B cell (primary cell): Measurements from ENCODE around the gene ATF7IP2. TPM values are rescaled to one million over a fixed set of nuclear protein-coding genes. Genes with fewer than 3 reads are reported as not detected.

ENCODE experiments used
- ATAC-seq: fragments of 200-7000 bp; cut with Tn5 transposase; one replicate; pipeline ENCODE4 v1.10.0; 2021; ENCODE audit warnings: low read depth, mild to moderate bottlenecking, moderate number of reproducible peaks, moderate library complexity
- CTCF ChIA-PET: fragments of 350-600 bp; sonication (Branson Sonifier 250); formaldehyde crosslinking; loops from one replicate; lab custom pipeline; 2021; ENCODE audit warnings: antibody characterized with exemption, inconsistent platforms; lab: Charles Lee
- POLR2A ChIA-PET: fragments of 350-600 bp; sonication (Branson Sonifier 250); formaldehyde crosslinking; loops from one replicate; lab custom pipeline; 2021; ENCODE audit warnings: antibody characterized with exemption; lab: Charles Lee
- DNase-seq: peaks from one replicate; pipeline ENCODE4 v3.0.0; 2013
- H2AFZ ChIP-seq: 2 replicates; pipeline ENCODE4 v1.6.1; 2012; ENCODE audit warnings: mild to moderate bottlenecking, low read depth, low read length; ENCODE audit not compliant: insufficient read depth, poor library complexity, severe bottlenecking
- H3K27ac ChIP-seq, 2 donors: 1 replicate in 1 of 2; 2 replicates in 1 of 2; pipeline ENCODE4 v1.5.1; 2012 to 2013; ENCODE audit warnings: low read length in 2 of 2, mild to moderate bottlenecking in 2 of 2, moderate library complexity in 1 of 2
- H3K27me3 ChIP-seq, 4 experiments: fragments of 200-600 bp in 1 of 4; sonication (generic) in 1 of 4; replicated peaks in 1 of 4; 1 replicate in 2 of 4; 2 replicates in 2 of 4; pipeline versions ENCODE4 v1.6.1 to v1.7.0; 2013 to 2016; ENCODE audit warnings: low read length in 3 of 4, mild to moderate bottlenecking in 2 of 4, mixed read lengths in 1 of 4, moderate library complexity in 1 of 4; ENCODE audit not compliant: insufficient read depth in 4 of 4, control insufficient read depth in 3 of 4; ENCODE audit errors: control extremely low read depth in 1 of 4
- H3K36me3 ChIP-seq, 2 experiments: replicated peaks in 1 of 2; 1 replicate in 1 of 2; 2 replicates in 1 of 2; pipeline versions ENCODE4 v1.6.1 to v1.7.1; 2013; ENCODE audit warnings: low read length in 1 of 2; ENCODE audit not compliant: insufficient read depth in 2 of 2, control insufficient read depth in 1 of 2; ENCODE audit errors: control extremely low read depth in 1 of 2, extremely low read depth in 1 of 2
- H3K4me1 ChIP-seq, 2 donors: fragments of 200-600 bp in 1 of 2; sonication (generic) in 1 of 2; 1 replicate in 1 of 2; 2 replicates in 1 of 2; pipeline versions ENCODE4 v1.5.1 to v1.6.1; 2013 to 2017; ENCODE audit warnings: low read length in 2 of 2; ENCODE audit not compliant: control insufficient read depth in 2 of 2, insufficient read depth in 2 of 2
- H3K4me2 ChIP-seq: replicated peaks from 2 replicates; pipeline ENCODE3; 2012; ENCODE audit warnings: mild to moderate bottlenecking, low read depth, low read length; ENCODE audit not compliant: poor library complexity, severe bottlenecking
- H3K4me3 ChIP-seq, 5 experiments: fragments of 200-600 bp in 1 of 5; sonication (generic) in 1 of 5; 1 replicate in 3 of 5; 2 replicates in 2 of 5; pipeline versions ENCODE4 v1.5.1 to v1.7.0; 2011 to 2016; ENCODE audit warnings: low read length in 4 of 5, mild to moderate bottlenecking in 4 of 5, low read depth in 2 of 5, control low read depth in 1 of 5, moderate library complexity in 1 of 5; ENCODE audit not compliant: insufficient read depth in 1 of 5; ENCODE audit errors: control extremely low read depth in 1 of 5, extremely low read depth in 1 of 5
- H3K79me2 ChIP-seq: fragments of 200-600 bp; sonication (generic); one replicate; pipeline ENCODE4 v1.6.0; 2016; ENCODE audit warnings: low read length; ENCODE audit not compliant: control insufficient read depth, insufficient read depth
- H3K9ac ChIP-seq: fragments of 200-600 bp; sonication (generic); 2 replicates; pipeline ENCODE4 v1.6.1; 2017; ENCODE audit warnings: mild to moderate bottlenecking, low read length, moderate library complexity
- H3K9me3 ChIP-seq, 3 donors: one replicate each; pipeline versions ENCODE4 v1.6.1 to v1.7.1; 2013; ENCODE audit warnings: low read length in 2 of 3; ENCODE audit not compliant: control insufficient read depth in 2 of 3, insufficient read depth in 1 of 3; ENCODE audit errors: control extremely low read depth in 1 of 3
- H4K20me1 ChIP-seq: 2 replicates; pipeline ENCODE4 v1.6.0; 2012; ENCODE audit warnings: mild to moderate bottlenecking, low read length; ENCODE audit not compliant: insufficient read depth, control insufficient read depth, poor library complexity, severe bottlenecking
- H3K27ac Mint-ChIP-seq: one replicate; pipeline ENCODE4 v1.8.0; 2021; ENCODE audit warnings: mixed read lengths
- H3K27me3 Mint-ChIP-seq: one replicate; pipeline ENCODE4 v1.8.0; 2021; ENCODE audit warnings: mixed read lengths
- H3K4me1 Mint-ChIP-seq: one replicate; pipeline ENCODE4 v1.8.0; 2021; ENCODE audit warnings: mixed read lengths
- H3K4me3 Mint-ChIP-seq: one replicate; pipeline ENCODE4 v1.8.0; 2021; ENCODE audit warnings: mixed read lengths
- H3K9me3 Mint-ChIP-seq: one replicate; pipeline ENCODE4 v1.8.0; 2022; ENCODE audit warnings: mixed read lengths; ENCODE audit not compliant: insufficient read depth
- EZH2 ChIP-seq: IDR thresholded peaks from 2 replicates; pipeline ENCODE4 v1.6.1; 2012; ENCODE audit warnings: borderline replicate concordance, low read depth, mild to moderate bottlenecking, moderate library complexity, low read length; ENCODE audit not compliant: insufficient read depth, poor library complexity, severe bottlenecking
- WGBS: methylation state at CpG from one replicate; pipeline ENCODE4 v1.1.5; 2013; ENCODE audit warnings: missing lambda C conversion rate; ENCODE audit not compliant: insufficient coverage; 5-methylcytosine and 5-hydroxymethylcytosine counted together
- intact Hi-C: fragments of 100-400 bp; cut with micrococcal nuclease; formaldehyde crosslinking; loops from one replicate; pipeline ENCODE4 v1.10.0; 2022
- polyA plus RNA-seq: library from polyadenylated mRNA; depleted of rRNA; stranded (reverse); fragments of >200 nt; gene quantifications from 2 replicates; pipeline ENCODE4 v1.2.3, GENCODE V29; 2012
- total RNA-seq, 2 donors: library from RNA; stranded (reverse); fragments of 120-200 nt in 1 of 2; gene quantifications; 1 replicate in 1 of 2; 2 replicates in 1 of 2; pipeline versions ENCODE4 v1.2.3 to v1.2.4, GENCODE V29; 2013 to 2022
- TF ChIP-seq, protein P1 (sequence below): fragments of 200-600 bp; IDR thresholded peaks from one replicate; pipeline ENCODE4 v1.8.0; 2022; ENCODE audit warnings: antibody characterized with exemption, mild to moderate bottlenecking

Gene ATF7IP2
- total and polyA plus RNA-seq, 2 donors (not counting 1 experiment from before 2014, with no cell fraction given) = 67.5 to 105 TPM

DNA sequence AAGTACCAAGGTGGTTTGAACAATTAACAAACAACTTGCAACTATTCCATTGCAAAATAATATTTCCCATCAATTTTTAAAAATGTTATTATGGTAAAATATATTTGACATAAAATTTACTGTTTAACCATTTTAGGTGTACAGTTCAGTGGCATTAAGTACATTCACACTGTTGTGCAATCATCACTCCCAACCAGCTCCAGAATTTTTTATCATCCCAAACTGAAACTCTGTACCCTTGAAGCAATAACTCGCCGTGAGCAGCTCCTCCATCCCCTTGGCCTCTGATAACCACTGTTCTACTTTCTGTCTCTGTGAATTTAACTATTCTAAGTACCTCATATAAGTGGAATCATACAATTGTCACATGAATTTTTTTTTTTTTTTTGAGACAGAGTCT, 33.6 kb upstream of the ATF7IP2 start:
- Mint-ChIP-seq H3K4me1 (no peaks in the 10 kb centered on the region), H3K27ac (no peak overlapping the region), H3K4me3 (no peak overlapping the region), H3K27me3 (no peaks in the 10 kb centered on the region), H3K9me3 (peaks cover 3% of the 10 kb centered on the region)
- no peak overlapping the region for H3K4me3 ChIP-seq
- DNase-seq = no peak
- POLR2A ChIA-PET = no interaction called here
- H4K20me1 ChIP-seq = no peaks in the 10 kb centered on the region
- WGBS = no CpG with 5 or more reads among the region's 2 CpGs
- intact Hi-C loops = no loop called here
- no peaks in the 10 kb centered on the region for H3K36me3 ChIP-seq
- no peak overlapping the region for H3K9ac ChIP-seq
- TF ChIP-seq, protein P1, sequence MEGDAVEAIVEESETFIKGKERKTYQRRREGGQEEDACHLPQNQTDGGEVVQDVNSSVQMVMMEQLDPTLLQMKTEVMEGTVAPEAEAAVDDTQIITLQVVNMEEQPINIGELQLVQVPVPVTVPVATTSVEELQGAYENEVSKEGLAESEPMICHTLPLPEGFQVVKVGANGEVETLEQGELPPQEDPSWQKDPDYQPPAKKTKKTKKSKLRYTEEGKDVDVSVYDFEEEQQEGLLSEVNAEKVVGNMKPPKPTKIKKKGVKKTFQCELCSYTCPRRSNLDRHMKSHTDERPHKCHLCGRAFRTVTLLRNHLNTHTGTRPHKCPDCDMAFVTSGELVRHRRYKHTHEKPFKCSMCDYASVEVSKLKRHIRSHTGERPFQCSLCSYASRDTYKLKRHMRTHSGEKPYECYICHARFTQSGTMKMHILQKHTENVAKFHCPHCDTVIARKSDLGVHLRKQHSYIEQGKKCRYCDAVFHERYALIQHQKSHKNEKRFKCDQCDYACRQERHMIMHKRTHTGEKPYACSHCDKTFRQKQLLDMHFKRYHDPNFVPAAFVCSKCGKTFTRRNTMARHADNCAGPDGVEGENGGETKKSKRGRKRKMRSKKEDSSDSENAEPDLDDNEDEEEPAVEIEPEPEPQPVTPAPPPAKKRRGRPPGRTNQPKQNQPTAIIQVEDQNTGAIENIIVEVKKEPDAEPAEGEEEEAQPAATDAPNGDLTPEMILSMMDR = no peak
- TF ChIP-seq EZH2 = no peak
- H3K27ac ChIP-seq = no peak overlapping the region
- no peak for ATAC-seq
- CTCF ChIA-PET = interaction anchor here (0.6 to 1.1 kb wide), 2 partner anchors 10 to 1347 kb away, joined by 3 read pairs; no protein-coding TSS in a partner anchor
- peaks cover 0 to 25% (median 1%) of the 10 kb centered on the region in 3 donors for H3K9me3 ChIP-seq
- no peaks in the 10 kb centered on the region for H3K79me2 ChIP-seq
- no peaks in the 10 kb centered on the region for H3K27me3 ChIP-seq
- no peak overlapping the region for H2AFZ ChIP-seq
- H3K4me2 ChIP-seq = no peak overlapping the region
- H3K4me1 ChIP-seq = no peaks in the 10 kb centered on the region

DNA sequence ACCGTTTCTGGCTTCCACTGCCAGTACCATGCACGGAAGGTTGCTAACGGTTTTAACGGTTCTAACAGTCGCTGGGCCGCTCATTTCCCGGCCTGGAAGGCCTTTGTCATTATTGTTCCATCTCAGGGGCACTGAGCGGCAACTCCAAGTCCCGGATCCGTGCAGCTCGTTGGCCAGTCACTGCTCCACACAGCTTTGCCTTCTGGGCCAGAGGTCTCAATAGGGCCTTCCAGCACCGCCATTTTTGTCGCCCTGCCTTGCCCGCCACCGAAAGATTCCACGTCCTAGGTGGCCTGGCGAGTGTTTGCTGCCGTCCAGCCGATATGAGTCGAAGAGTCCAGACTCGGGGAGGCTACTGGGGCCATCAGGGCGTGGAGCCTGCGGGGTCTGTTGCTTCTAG, 30.3 kb upstream of the ATF7IP2 start:
- no peaks in the 10 kb centered on the region for H3K4me1 Mint-ChIP-seq
- H2AFZ ChIP-seq = no peak overlapping the region
- H3K27me3 ChIP-seq = no peaks in the 10 kb centered on the region
- no peak overlapping the region for H3K27ac Mint-ChIP-seq
- no peaks in the 10 kb centered on the region for H3K4me1 ChIP-seq
- H3K36me3 ChIP-seq = no peaks in the 10 kb centered on the region
- H3K4me2 ChIP-seq = no peak overlapping the region
- no peaks in the 10 kb centered on the region for H3K27me3 Mint-ChIP-seq
- H3K4me3 ChIP-seq = no peak overlapping the region
- H3K9me3 ChIP-seq = peaks cover 0 to 19% (median 1%) of the 10 kb centered on the region in 3 donors
- H4K20me1 ChIP-seq = no peaks in the 10 kb centered on the region
- 98% methylated on average over 23 of the region's 23 CpGs for WGBS
- ChIA-PET POLR2A (no interaction called here), CTCF (no interaction called here)
- intact Hi-C loops = no loop called here
- DNase-seq (no peak), ATAC-seq (no peak)
- H3K27ac ChIP-seq = no peak overlapping the region
- no peak overlapping the region for H3K9ac ChIP-seq
- TF ChIP-seq EZH2 = no peak
- TF ChIP-seq, protein P1 = no peak
- peaks cover 3% of the 10 kb centered on the region for H3K9me3 Mint-ChIP-seq
- H3K79me2 ChIP-seq = no peaks in the 10 kb centered on the region
- no peak overlapping the region for H3K4me3 Mint-ChIP-seq
